Measurements from ENCODE around the gene TIPIN.
"Not testable (repeated sequence)": the region's sequence is repeated elsewhere in the genome, so short reads cannot be mapped to it uniquely, and the experiment has no call there.

The TIPIN gene

GRCh38 chr15:66381376-66381775 is 24.9 kb upstream of the TIPIN start:
- not testable (repeated sequence) for DNase-seq

- DNase-seq: no peak
Observed at GRCh38 chr15:66378814-66379430, 22.4 kb upstream of the TIPIN start.

- DNase-seq: no peak
Observed at GRCh38 chr15:66374179-66374578, 17.7 kb upstream of the TIPIN start.

GRCh38 chr15:66369773-66370651 is 13.5 kb upstream of the TIPIN start:
- no peak for DNase-seq

GRCh38 chr15:66364944-66365528 is 8.6 kb upstream of the TIPIN start:
- no peak for DNase-seq

- no peak for DNase-seq
Observed at GRCh38 chr15:66362776-66363175, 6.3 kb upstream of the TIPIN start.

- DNase-seq: not testable (repeated sequence)
Observed at GRCh38 chr15:66361745-66362460, 5.4 kb upstream of the TIPIN start.

- DNase-seq: no peak
Observed at GRCh38 chr15:66359740-66360139, 3.3 kb upstream of the TIPIN start.

GRCh38 chr15:66356077-66356358 is 467 bp downstream of the TIPIN start:
- DNase-seq: no peak

- DNase-seq: not testable (repeated sequence)
Observed at GRCh38 chr15:66348530-66348929, 8.0 kb downstream of the TIPIN start.

- no peak for DNase-seq
Observed at GRCh38 chr15:66328771-66329170, 27.7 kb downstream of the TIPIN start.

- DNase-seq: no peak
Observed at GRCh38 chr15:66327736-66328135, 28.7 kb downstream of the TIPIN start.

- no peak for DNase-seq
Observed at GRCh38 chr15:66326051-66326450, 30.4 kb downstream of the TIPIN start.

GRCh38 chr15:66323312-66323928 is 33.1 kb downstream of the TIPIN start:
- DNase-seq: no peak

- no peak for DNase-seq
Observed at GRCh38 chr15:66312144-66312543, 44.3 kb downstream of the TIPIN start.

GRCh38 chr15:66310786-66311185 is 45.7 kb downstream of the TIPIN start:
- DNase-seq: no peak

- no peak for DNase-seq
Observed at GRCh38 chr15:66309828-66310227, 46.7 kb downstream of the TIPIN start.

GRCh38 chr15:66308531-66308930 is 48.0 kb downstream of the TIPIN start:
- DNase-seq: no peak

GRCh38 chr15:66306381-66306780 is 50.1 kb downstream of the TIPIN start:
- no peak for DNase-seq

- DNase-seq: not testable (repeated sequence)
Observed at GRCh38 chr15:66304425-66304824, 52.1 kb downstream of the TIPIN start.

GRCh38 chr15:66302489-66303278 is 53.8 kb downstream of the TIPIN start:
- DNase-seq: no peak

GRCh38 chr15:66298803-66299251 is 57.7 kb downstream of the TIPIN start:
- no peak for DNase-seq

Data from bone marrow (tissue), 2 donors.